Esophagus muscularis mucosa (tissue), 3 donors: ENCODE results near the gene USP32.

Experiments used
- POLR2A ChIP-seq: fragments of 450-650 bp; IDR thresholded peaks from one replicate; pipeline ENCODE4 v1.6.1; 2017; ENCODE audit warnings: antibody characterized with exemption, moderate library complexity, mild to moderate bottlenecking, low read depth
- POLR2AphosphoS5 ChIP-seq, 2 donors: sonication (generic); formaldehyde crosslinking; IDR thresholded peaks; one replicate each; pipeline ENCODE4 v1.6.1; 2017; ENCODE audit warnings: antibody characterized with exemption in 2 of 2
- TF ChIP-seq, protein P1 (sequence below), 3 experiments: fragments of 200-600 bp in 2 of 3; fragments of 450-650 bp in 1 of 3; sonication (generic) in 2 of 3; IDR thresholded peaks; one replicate each; pipeline ENCODE4 v1.5.1; 2017 to 2019; ENCODE audit warnings: antibody characterized with exemption in 3 of 3, mild to moderate bottlenecking in 2 of 3, moderate library complexity in 1 of 3

- no peak for TF ChIP-seq POLR2A
- TF ChIP-seq, protein P1, sequence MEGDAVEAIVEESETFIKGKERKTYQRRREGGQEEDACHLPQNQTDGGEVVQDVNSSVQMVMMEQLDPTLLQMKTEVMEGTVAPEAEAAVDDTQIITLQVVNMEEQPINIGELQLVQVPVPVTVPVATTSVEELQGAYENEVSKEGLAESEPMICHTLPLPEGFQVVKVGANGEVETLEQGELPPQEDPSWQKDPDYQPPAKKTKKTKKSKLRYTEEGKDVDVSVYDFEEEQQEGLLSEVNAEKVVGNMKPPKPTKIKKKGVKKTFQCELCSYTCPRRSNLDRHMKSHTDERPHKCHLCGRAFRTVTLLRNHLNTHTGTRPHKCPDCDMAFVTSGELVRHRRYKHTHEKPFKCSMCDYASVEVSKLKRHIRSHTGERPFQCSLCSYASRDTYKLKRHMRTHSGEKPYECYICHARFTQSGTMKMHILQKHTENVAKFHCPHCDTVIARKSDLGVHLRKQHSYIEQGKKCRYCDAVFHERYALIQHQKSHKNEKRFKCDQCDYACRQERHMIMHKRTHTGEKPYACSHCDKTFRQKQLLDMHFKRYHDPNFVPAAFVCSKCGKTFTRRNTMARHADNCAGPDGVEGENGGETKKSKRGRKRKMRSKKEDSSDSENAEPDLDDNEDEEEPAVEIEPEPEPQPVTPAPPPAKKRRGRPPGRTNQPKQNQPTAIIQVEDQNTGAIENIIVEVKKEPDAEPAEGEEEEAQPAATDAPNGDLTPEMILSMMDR (IDR thresholded peaks at IDR 0.05): no peak
- TF ChIP-seq POLR2AphosphoS5 (IDR thresholded peaks at IDR 0.05): no peak
Measured at GRCh38 chr17:60395508-60396065, 3.7 kb upstream of the USP32 start.
